Measurements from ENCODE around the gene PTGS1.

GRCh38 chr9:122370869-122371755, at the start of gene PTGS1:
- TF ChIP-seq CTCF (conservative IDR thresholded peaks at IDR 0.05) (no peak), ZFX (IDR thresholded peaks at IDR 0.05) (no peak)
